Measurements from ENCODE around the gene TMEM94. TPM values are rescaled to one million over a fixed set of nuclear protein-coding genes. Genes with fewer than 3 reads are reported as not detected.
A peak's percentile ranks its signal among the peaks of the same experiment; 100 is the strongest.

The TMEM94 gene
- total RNA-seq, 1 experiment from 2014 or later = 67.0 TPM

- Histone ChIP-seq H3K4me3 (ENCODE audit: low read depth, low read length, poor library complexity, severe bottlenecking) (peak overlapping the region; percentile 87), H3K36me3 (ENCODE audit: insufficient read depth, low read length, poor library complexity, severe bottlenecking) (peaks cover 6% of the 10 kb centered on the region), H3K9me3 (ENCODE audit: low read depth, low read length, poor library complexity, severe bottlenecking) (no peaks in the 10 kb centered on the region), H3K4me1 (ENCODE audit: insufficient read depth, low read length, poor library complexity, severe bottlenecking) (no peaks in the 10 kb centered on the region), H3K27me3 (replicated peaks; ENCODE audit: insufficient read depth, low read depth, low read length, poor library complexity) (no peaks in the 10 kb centered on the region), H3K27ac (ENCODE audit: low read depth, low read length, poor library complexity, severe bottlenecking) (peak overlapping the region; percentile 80)
- TF ChIP-seq CTCF (conservative IDR thresholded peaks at IDR 0.05; ENCODE audit: low read depth, low read length) (no peak), EZH2 (IDR thresholded peaks at IDR 0.05; ENCODE audit: borderline replicate concordance, low read depth, low read length, poor library complexity, severe bottlenecking) (no peak)
- POLR2A ChIA-PET (ENCODE audit: low non-redundant PET) = no interaction called here
- no TSS peak for BruUV-seq (replicated peaks)
- CTCF ChIA-PET = no interaction called here
- DNase-seq (ENCODE audit: low spot score) = peak; percentile 34
- intact Hi-C loops (cut with micrococcal nuclease; ENCODE audit: unreplicated experiment) = loop anchor here (1.0 to 5.0 kb wide), 2 partner anchors 72 to 89 kb away; partner anchors contain the start of gene MYO15B
Measured at GRCh38 chr17:75514919-75515495, 58.6 kb downstream of the TMEM94 start.

GRCh38 chr17:75515496-75516254 lies 59.2 kb downstream of the TMEM94 start, which contains the start of gene CASKIN2:
Gene CASKIN2, minus strand, starts transcription at chr17:75515537. Its CDS starts 1,733 bp downstream, at chr17:75513804.
- POLR2A ChIA-PET (ENCODE audit: low non-redundant PET) = no interaction called here

More at GRCh38 chr17:75515496-75516254, 59.2 kb downstream of the TMEM94 start, which contains the start of gene CASKIN2:
- peak; percentile 92 for DNase-seq (ENCODE audit: low spot score)
- intact Hi-C loops (cut with micrococcal nuclease; ENCODE audit: unreplicated experiment) = loop anchor here (1.0 to 5.0 kb wide), 2 partner anchors 72 to 89 kb away; partner anchors contain the start of gene MYO15B
- no TSS peak for BruUV-seq (replicated peaks)
- H3K27ac ChIP-seq (ENCODE audit: low read depth, low read length, poor library complexity, severe bottlenecking) = peak within 1 kb of the TSS; percentile 80
- no peaks in the 10 kb centered on the region for H3K9me3 ChIP-seq (ENCODE audit: low read depth, low read length, poor library complexity, severe bottlenecking)
- no peaks in the 10 kb centered on the region for H3K27me3 ChIP-seq (replicated peaks; ENCODE audit: insufficient read depth, low read depth, low read length, poor library complexity)
- peaks cover 6% of the 10 kb centered on the region for H3K36me3 ChIP-seq (ENCODE audit: insufficient read depth, low read length, poor library complexity, severe bottlenecking)
- no peaks in the 10 kb centered on the region for H3K4me1 ChIP-seq (ENCODE audit: insufficient read depth, low read length, poor library complexity, severe bottlenecking)
- H3K4me3 ChIP-seq (ENCODE audit: low read depth, low read length, poor library complexity, severe bottlenecking) = peak within 1 kb of the TSS; percentile 87
- TF ChIP-seq EZH2 (IDR thresholded peaks at IDR 0.05; ENCODE audit: borderline replicate concordance, low read depth, low read length, poor library complexity, severe bottlenecking) (no peak), CTCF (conservative IDR thresholded peaks at IDR 0.05; ENCODE audit: low read depth, low read length) (peak; percentile 98)
- CTCF ChIA-PET = interaction anchor here (1.0 kb wide), 3 partner anchors 10 to 245 kb away, joined by 3 to 12 read pairs (median 3); partner anchors contain the start of genes LLGL2 and MIF4GD

All from A673 (cell line).